HG03066 (cell line): ENCODE data around the gene CFAP210.

Source experiments
- ATAC-seq: cut with Tn5 transposase; IDR thresholded peaks from one replicate; pipeline ENCODE4 v1.9.1; 2021; ENCODE audit warnings: low read depth; ENCODE audit not compliant: unreplicated experiment

Gene CFAP210

GRCh38 chr2:169676850-169677249 is 17.4 kb downstream of the CFAP210 start:
- ATAC-seq, result no peak

- no peak for ATAC-seq
Observed at GRCh38 chr2:169676357-169676756, 17.8 kb downstream of the CFAP210 start.

- no peak for ATAC-seq
Observed at GRCh38 chr2:169673921-169674320, 20.3 kb downstream of the CFAP210 start.

- no peak for ATAC-seq
Observed at GRCh38 chr2:169673106-169673505, 21.1 kb downstream of the CFAP210 start.

- no peak for ATAC-seq
Observed at GRCh38 chr2:169672406-169672805, 21.8 kb downstream of the CFAP210 start.

GRCh38 chr2:169670937-169671336 is 23.3 kb downstream of the CFAP210 start:
- no peak for ATAC-seq

GRCh38 chr2:169670215-169670651 is 24.0 kb downstream of the CFAP210 start:
- no peak for ATAC-seq

- no peak for ATAC-seq
Observed at GRCh38 chr2:169667583-169667982, 26.6 kb downstream of the CFAP210 start.

GRCh38 chr2:169664978-169665930 is 29.0 kb downstream of the CFAP210 start:
- ATAC-seq, result no peak

- no peak for ATAC-seq
Observed at GRCh38 chr2:169664600-169664977, 29.6 kb downstream of the CFAP210 start.

- no peak for ATAC-seq
Observed at GRCh38 chr2:169663247-169663646, 31.0 kb downstream of the CFAP210 start.

GRCh38 chr2:169662744-169663143 is 31.5 kb downstream of the CFAP210 start:
- ATAC-seq, result no peak

- ATAC-seq, result no peak
Observed at GRCh38 chr2:169661265-169661664, 32.9 kb downstream of the CFAP210 start.

GRCh38 chr2:169659320-169659719 is 34.9 kb downstream of the CFAP210 start:
- peak; percentile 58 for ATAC-seq

GRCh38 chr2:169658877-169659276 is 35.3 kb downstream of the CFAP210 start:
- no peak for ATAC-seq

GRCh38 chr2:169656164-169656563 is 38.0 kb downstream of the CFAP210 start:
- ATAC-seq, result no peak

- no peak for ATAC-seq
Observed at GRCh38 chr2:169653636-169654035, 40.6 kb downstream of the CFAP210 start.

- ATAC-seq, result no peak
Observed at GRCh38 chr2:169649278-169649677, 44.9 kb downstream of the CFAP210 start.

- ATAC-seq, result no peak
Observed at GRCh38 chr2:169647496-169647895, 46.7 kb downstream of the CFAP210 start.

GRCh38 chr2:169644173-169644572 is 50.0 kb downstream of the CFAP210 start:
- no peak for ATAC-seq

GRCh38 chr2:169641464-169641863 is 52.7 kb downstream of the CFAP210 start:
- ATAC-seq, result no peak

GRCh38 chr2:169640104-169640503 is 54.1 kb downstream of the CFAP210 start:
- ATAC-seq, result no peak
